Spleen (tissue), 11 donors: ENCODE data around the gene FOLR1. TPM values are rescaled to one million over a fixed set of nuclear protein-coding genes. Genes with fewer than 3 reads are reported as not detected.
"Not testable (repeated sequence)": the region's sequence is repeated elsewhere in the genome, so short reads cannot be mapped to it uniquely, and the experiment has no call there.

Experiments used
- DNase-seq: peaks from one replicate; pipeline ENCODE4 v3.0.0-alpha.2; 2020
- H3K27ac ChIP-seq, 8 donors: fragments of 200-600 bp; sonication (generic) in 7 of 8; 1 replicate in 4 of 8; 2 replicates in 4 of 8; pipeline versions ENCODE4 v1.5.0 to v1.8.0; 2016 to 2021; ENCODE audit warnings: inconsistent platforms in 4 of 8, mild to moderate bottlenecking in 4 of 8, moderate library complexity in 1 of 8
- H3K27me3 ChIP-seq, 7 donors: fragments of 200-600 bp; sonication (generic) in 6 of 7; replicated peaks in 1 of 7; 1 replicate in 4 of 7; 2 replicates in 3 of 7; pipeline versions ENCODE4 v1.5.0 to v1.8.0; 2016 to 2021; ENCODE audit warnings: inconsistent platforms in 3 of 7, mild to moderate bottlenecking in 1 of 7
- H3K36me3 ChIP-seq, 6 donors: fragments of 200-600 bp; sonication (generic) in 5 of 6; 1 replicate in 4 of 6; 2 replicates in 2 of 6; pipeline versions ENCODE4 v1.5.0 to v1.8.0; 2016 to 2021; ENCODE audit warnings: inconsistent platforms in 2 of 6
- H3K4me1 ChIP-seq, 6 donors: fragments of 200-600 bp; sonication (generic) in 5 of 6; 1 replicate in 3 of 6; 2 replicates in 3 of 6; pipeline versions ENCODE4 v1.5.0 to v1.8.0; 2016 to 2021; ENCODE audit warnings: inconsistent platforms in 3 of 6
- H3K4me3 ChIP-seq, 8 donors: fragments of 200-600 bp; sonication (generic) in 7 of 8; 1 replicate in 4 of 8; 2 replicates in 4 of 8; pipeline versions ENCODE4 v1.5.0 to v1.8.0; 2016 to 2021; ENCODE audit warnings: inconsistent platforms in 4 of 8, mild to moderate bottlenecking in 4 of 8, moderate library complexity in 2 of 8
- H3K9me3 ChIP-seq, 8 donors: fragments of 200-600 bp; sonication (generic) in 7 of 8; 1 replicate in 4 of 8; 2 replicates in 4 of 8; pipeline versions ENCODE4 v1.5.0 to v1.8.0; 2016 to 2021; ENCODE audit warnings: inconsistent platforms in 4 of 8
- POLR2A ChIP-seq, 3 donors: fragments of 450-650 bp; IDR thresholded peaks; one replicate each; pipeline ENCODE4 v1.5.1; 2017; ENCODE audit warnings: antibody characterized with exemption in 3 of 3, mild to moderate bottlenecking in 1 of 3
- POLR2AphosphoS5 ChIP-seq, 3 donors: sonication (generic); formaldehyde crosslinking; IDR thresholded peaks; one replicate each; pipeline ENCODE4 v1.5.1; 2017; ENCODE audit warnings: antibody characterized with exemption in 3 of 3
- whole genome bisulfite sequencing, 5 donors: extraction: QIAGEN DNeasy Blood & Tissue Kit in 3 of 5; methylation state at CpG; one replicate each; pipeline versions ENCODE4 v1.1.5 to v1.1.7; 2013 to 2018; 5-methylcytosine and 5-hydroxymethylcytosine counted together
- intact Hi-C: fragments of 100-400 bp; cut with DNase I; formaldehyde crosslinking; loops from one replicate; pipeline ENCODE4 v1.15.0; 2023; ENCODE audit warnings: low total_unique reads
- polyA plus RNA-seq, 3 donors: library from polyadenylated mRNA; stranded (reverse); fragments of 200-250 nt; gene quantifications; one replicate each; pipeline ENCODE4 v1.2.1, GENCODE V29; 2013
- total RNA-seq, 7 donors: library from RNA; depleted of rRNA in 3 of 7; stranded (reverse); fragments of >200 nt in 3 of 7; fragmentation: NEBNext Ultra II Directional in 4 of 7; extraction: Animal tissue kit (Norgen Biotek cat#: 25700) in 4 of 7; gene quantifications; one replicate each; pipeline versions ENCODE4 v1.1.0 to v1.2.1, GENCODE V29; 2016 to 2021
- TF ChIP-seq, protein P1 (sequence below), 11 experiments: fragments of 200-600 bp in 7 of 11; fragments of 450-650 bp in 4 of 11; sonication (generic) in 4 of 11; IDR thresholded peaks in 8 of 11; conservative IDR thresholded peaks in 3 of 11; 1 replicate in 7 of 11; 2 replicates in 4 of 11; pipeline versions ENCODE4 v1.4.0 to v1.8.0; 2016 to 2021; ENCODE audit warnings: antibody characterized with exemption in 11 of 11, inconsistent platforms in 4 of 11, mild to moderate bottlenecking in 1 of 11
- donor health status: healthy with polysubstance abuse.
- donor health status: DM: no; HTN: no; CAD: no; lungs with moderate emphysema.
- donor health status: DM: no; HTN: no; CAD: no.
- donor health status: Bipolar disorder and iron deficiency.
- donor health status: healthy.
- donor health status: DM: no; HTN: no; CAD: no.
- donor health status: DM: yes; HTN: yes; CAD: no.

The FOLR1 gene
- total and polyA plus RNA-seq, 10 donors = 0.10 TPM; not detected in 9

DNA sequence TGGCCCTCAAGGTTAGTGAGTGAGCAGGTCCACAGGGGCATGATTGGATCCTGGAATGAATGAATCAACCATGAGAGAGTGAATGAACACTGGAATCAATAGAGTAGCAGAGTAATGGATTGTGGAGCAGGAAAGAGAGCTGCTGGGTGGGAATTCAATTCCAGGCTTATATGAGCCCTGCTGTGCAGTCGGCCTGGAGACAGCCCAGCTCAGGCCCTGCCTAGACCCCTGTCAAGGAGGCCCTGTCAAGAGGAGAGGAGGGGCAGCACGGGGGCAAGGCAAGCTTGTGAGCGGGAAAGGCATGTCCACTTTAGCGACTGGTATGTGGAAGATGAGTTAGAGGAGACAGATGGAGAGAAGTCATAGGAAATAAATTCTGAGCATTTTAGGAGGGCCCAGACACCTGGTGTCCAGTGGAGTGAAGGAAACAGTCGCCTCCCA lies 1.3 kb upstream of the FOLR1 start:
- Histone ChIP-seq H3K27ac (no peak overlapping the region), H3K9me3 (no peaks in the 10 kb centered on the region), H3K27me3 (no peaks in the 10 kb centered on the region), H3K4me3 (no peak overlapping the region), H3K36me3 (no peaks in the 10 kb centered on the region), H3K4me1 (no peaks in the 10 kb centered on the region)
- DNase-seq = no peak
- WGBS, 5 donors = 79 to 94% (median 84%) methylated on average over 5 of the region's 5 CpGs
- intact Hi-C loops = no loop called here
- no peak for TF ChIP-seq POLR2A (IDR thresholded peaks at IDR 0.05)
- TF ChIP-seq, protein P1, sequence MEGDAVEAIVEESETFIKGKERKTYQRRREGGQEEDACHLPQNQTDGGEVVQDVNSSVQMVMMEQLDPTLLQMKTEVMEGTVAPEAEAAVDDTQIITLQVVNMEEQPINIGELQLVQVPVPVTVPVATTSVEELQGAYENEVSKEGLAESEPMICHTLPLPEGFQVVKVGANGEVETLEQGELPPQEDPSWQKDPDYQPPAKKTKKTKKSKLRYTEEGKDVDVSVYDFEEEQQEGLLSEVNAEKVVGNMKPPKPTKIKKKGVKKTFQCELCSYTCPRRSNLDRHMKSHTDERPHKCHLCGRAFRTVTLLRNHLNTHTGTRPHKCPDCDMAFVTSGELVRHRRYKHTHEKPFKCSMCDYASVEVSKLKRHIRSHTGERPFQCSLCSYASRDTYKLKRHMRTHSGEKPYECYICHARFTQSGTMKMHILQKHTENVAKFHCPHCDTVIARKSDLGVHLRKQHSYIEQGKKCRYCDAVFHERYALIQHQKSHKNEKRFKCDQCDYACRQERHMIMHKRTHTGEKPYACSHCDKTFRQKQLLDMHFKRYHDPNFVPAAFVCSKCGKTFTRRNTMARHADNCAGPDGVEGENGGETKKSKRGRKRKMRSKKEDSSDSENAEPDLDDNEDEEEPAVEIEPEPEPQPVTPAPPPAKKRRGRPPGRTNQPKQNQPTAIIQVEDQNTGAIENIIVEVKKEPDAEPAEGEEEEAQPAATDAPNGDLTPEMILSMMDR (IDR thresholded peaks at IDR 0.05 in 8 of 11, conservative IDR thresholded peaks at IDR 0.05 in 3 of 11) = no peak
- TF ChIP-seq POLR2AphosphoS5 (IDR thresholded peaks at IDR 0.05) = no peak

DNA sequence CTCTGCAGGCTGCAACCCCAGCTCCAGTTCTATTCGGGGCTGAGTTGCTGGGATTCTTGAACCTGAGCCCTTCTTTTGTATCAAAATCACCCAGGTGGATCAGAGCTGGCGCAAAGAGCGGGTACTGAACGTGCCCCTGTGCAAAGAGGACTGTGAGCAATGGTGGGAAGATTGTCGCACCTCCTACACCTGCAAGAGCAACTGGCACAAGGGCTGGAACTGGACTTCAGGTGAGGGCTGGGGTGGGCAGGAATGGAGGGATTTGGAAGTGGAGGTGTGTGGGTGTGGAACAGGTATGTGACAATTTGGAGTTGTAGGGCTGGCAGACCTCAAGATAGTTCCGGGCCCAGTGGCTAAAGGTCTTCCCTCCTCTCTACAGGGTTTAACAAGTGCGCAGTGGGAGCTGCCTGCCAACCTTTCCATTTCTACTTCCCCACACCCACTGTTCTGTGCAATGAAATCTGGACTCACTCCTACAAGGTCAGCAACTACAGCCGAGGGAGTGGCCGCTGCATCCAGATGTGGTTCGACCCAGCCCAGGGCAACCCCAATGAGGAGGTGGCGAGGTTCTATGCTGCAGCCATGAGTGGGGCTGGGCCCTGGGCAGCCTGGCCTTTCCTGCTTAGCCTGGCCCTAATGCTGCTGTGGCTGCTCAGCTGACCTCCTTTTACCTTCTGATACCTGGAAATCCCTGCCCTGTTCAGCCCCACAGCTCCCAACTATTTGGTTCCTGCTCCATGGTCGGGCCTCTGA lies 3.8 kb downstream of the FOLR1 start:
- no peak overlapping the region for H3K4me3 ChIP-seq
- no peak for TF ChIP-seq POLR2AphosphoS5 (IDR thresholded peaks at IDR 0.05)
- no peak for TF ChIP-seq POLR2A (IDR thresholded peaks at IDR 0.05)
- TF ChIP-seq, protein P1 (IDR thresholded peaks at IDR 0.05 in 8 of 11, conservative IDR thresholded peaks at IDR 0.05 in 3 of 11) = no peak
- H3K27me3 ChIP-seq = no peaks in the 10 kb centered on the region

DNA sequence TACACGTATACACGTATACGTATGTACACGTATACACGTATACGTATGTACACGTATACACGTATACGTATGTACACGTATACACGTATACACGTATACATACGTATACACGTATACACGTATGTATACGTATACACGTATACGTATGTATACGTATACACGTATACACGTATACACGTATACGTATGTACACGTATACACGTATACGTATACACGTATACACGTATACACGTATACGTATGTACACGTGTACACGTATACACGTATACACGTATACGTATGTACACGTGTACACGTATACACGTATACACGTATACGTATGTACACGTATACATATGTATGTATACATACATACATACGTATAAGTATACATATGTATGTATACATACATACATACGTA lies 9.5 kb downstream of the FOLR1 start:
- H3K4me3 ChIP-seq, H3K9me3 ChIP-seq, H3K27ac ChIP-seq, H3K36me3 ChIP-seq, H3K27me3 ChIP-seq, DNase-seq, intact Hi-C loops: not testable (repeated sequence)
- WGBS, 5 donors = 85 to 96% (median 95%) methylated on average over 33 to 43 of the region's 43 CpGs
- H3K4me1 ChIP-seq = peaks cover 0 to 11% (median 0%) of the 10 kb centered on the region in 6 donors

More for the DNA sequence above, 3.8 kb downstream of the FOLR1 start:
- H3K4me1 ChIP-seq = no peaks in the 10 kb centered on the region
- H3K9me3 ChIP-seq = no peaks in the 10 kb centered on the region
- no peak for DNase-seq
- intact Hi-C loops = no loop called here
- H3K27ac ChIP-seq = no peak overlapping the region
- H3K36me3 ChIP-seq = no peaks in the 10 kb centered on the region
- WGBS, 5 donors = 84 to 94% (median 89%) methylated on average over 11 to 12 of the region's 12 CpGs

DNA sequence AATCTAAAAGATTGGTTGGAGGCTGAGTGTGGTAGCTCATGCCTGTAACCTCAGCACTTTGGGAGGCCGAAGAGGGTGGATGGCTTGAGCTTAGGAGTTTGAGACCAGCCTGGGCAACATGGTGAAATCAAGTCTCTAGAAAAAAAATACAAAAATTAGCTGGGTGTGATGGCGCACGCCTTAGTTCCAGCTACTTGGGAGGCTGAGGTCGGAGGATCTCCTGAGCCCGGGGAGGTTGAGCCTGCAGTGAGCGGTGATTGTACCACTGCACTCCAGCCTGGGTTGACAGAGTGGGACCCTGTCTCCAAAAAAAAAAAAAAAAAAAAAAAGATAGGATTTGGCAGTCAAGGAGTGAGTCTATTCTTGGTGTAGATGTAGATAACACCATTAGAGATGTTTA lies 10.6 kb downstream of the FOLR1 start:
- H3K9me3 ChIP-seq = no peaks in the 10 kb centered on the region
- no peaks in the 10 kb centered on the region for H3K36me3 ChIP-seq
- H3K27me3 ChIP-seq = no peaks in the 10 kb centered on the region
- no peak overlapping the region for H3K4me3 ChIP-seq
- TF ChIP-seq, protein P1 (IDR thresholded peaks at IDR 0.05 in 8 of 11, conservative IDR thresholded peaks at IDR 0.05 in 3 of 11) = no peak
- TF ChIP-seq POLR2A (IDR thresholded peaks at IDR 0.05) = no peak
- no peak for TF ChIP-seq POLR2AphosphoS5 (IDR thresholded peaks at IDR 0.05)
- WGBS, 5 donors = 92 to 98% (median 96%) methylated on average over 6 of the region's 6 CpGs
- peaks cover 0 to 11% (median 0%) of the 10 kb centered on the region in 6 donors for H3K4me1 ChIP-seq
- DNase-seq = no peak
- intact Hi-C loops = no loop called here
- H3K27ac ChIP-seq = no peak overlapping the region
